ENCODE data around the gene MYO5A. TPM values are rescaled to one million over a fixed set of nuclear protein-coding genes. Genes with fewer than 3 reads are reported as not detected.

MYO5A gene
- total RNA-seq, 2 experiments from 2014 or later, result 31.8 to 42.0 TPM

DNA sequence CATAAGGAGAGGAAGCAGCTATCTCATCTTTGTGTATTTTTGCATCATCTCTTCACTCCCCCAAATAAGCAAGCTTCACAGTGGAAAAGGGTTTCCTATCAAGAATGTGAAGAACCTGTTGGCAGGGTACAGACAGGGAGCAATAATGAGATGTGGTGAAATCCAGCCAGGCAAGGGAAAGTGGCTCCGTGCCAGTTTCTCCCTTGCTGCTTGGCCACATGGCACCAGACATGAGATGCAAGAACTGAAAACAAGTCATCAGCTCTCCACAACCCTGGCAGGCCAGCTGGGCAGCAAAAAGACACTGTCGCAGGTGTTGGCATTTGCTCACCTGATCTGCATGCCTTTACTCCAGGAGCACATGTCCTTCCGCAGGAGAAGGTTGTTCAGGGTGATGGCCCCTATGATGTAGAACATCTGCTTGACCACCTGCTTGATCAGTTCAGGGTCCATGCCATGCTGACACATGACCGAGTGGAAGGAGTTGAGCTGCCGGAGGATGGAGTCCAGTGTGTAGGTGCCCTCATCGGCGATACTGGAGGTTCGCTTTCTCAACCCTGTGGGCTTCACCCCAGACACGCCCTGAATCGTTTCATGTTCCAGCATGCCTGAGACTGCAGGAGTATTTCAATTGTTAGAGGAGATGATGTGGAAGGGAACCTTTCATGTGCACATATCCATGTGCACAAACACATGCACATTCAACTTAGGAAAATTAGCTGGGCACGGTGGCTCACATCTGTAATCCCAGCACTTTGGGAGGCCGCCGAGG lies 209.8 kb downstream of the MYO5A start:
- TF ChIP-seq CTCF (conservative IDR thresholded peaks at IDR 0.05; ENCODE audit: low read length), result no peak
- TF ChIP-seq EZH2phosphoT487 (IDR thresholded peaks at IDR 0.05; ENCODE audit: borderline replicate concordance, low read depth, low read length), result no peak
- Histone ChIP-seq H2AFZ (ENCODE audit: low read length) (no peak overlapping the region), H3K36me3 (ENCODE audit: insufficient read depth, low read length) (peaks cover 79% of the 10 kb centered on the region), H3K79me2 (ENCODE audit: insufficient read depth, low read depth, low read length) (no peaks in the 10 kb centered on the region), H3K9me2 (ENCODE audit: insufficient read depth, low read length) (no peaks in the 10 kb centered on the region), H3K4me1 (ENCODE audit: insufficient read depth, low read length, poor library complexity, severe bottlenecking) (no peaks in the 10 kb centered on the region), H3K4me2 (ENCODE audit: low read length) (no peak overlapping the region), H3K4me3 (ENCODE audit: low read depth, low read length, poor library complexity, severe bottlenecking) (no peak overlapping the region), H3K27ac (ENCODE audit: low read depth, low read length, poor library complexity, severe bottlenecking) (no peak overlapping the region), H4K20me1 (ENCODE audit: insufficient read depth, low read length) (no peaks in the 10 kb centered on the region), H3K9me3 (ENCODE audit: low read length) (0 out of 2 replicates have a peak, but pooled peaks cover 4% of the 10 kb centered on the region)
- ChIA-PET POLR2A (interaction anchor here (0.6 to 0.7 kb wide), 2 partner anchors 37 to 57 kb away, joined by 3 read pairs; no protein-coding TSS in a partner anchor), CTCF (ENCODE audit: unreplicated experiment) (no interaction called here)
- no peak for DNase-seq (ENCODE audit: low spot score)
- intact Hi-C loops (cut with micrococcal nuclease; ENCODE audit: unreplicated experiment), result no loop called here
- BruUV-seq (replicated peaks), result no TSS peak

- BruUV-seq (replicated peaks), result no TSS peak
- H3K4me1 ChIP-seq (ENCODE audit: insufficient read depth, low read length, poor library complexity, severe bottlenecking), result no peaks in the 10 kb centered on the region
- DNase-seq (ENCODE audit: low spot score), result no peak
- no peak overlapping the region for H3K4me3 ChIP-seq (ENCODE audit: low read depth, low read length, poor library complexity, severe bottlenecking)
- no peaks in the 10 kb centered on the region for H3K9me2 ChIP-seq (ENCODE audit: insufficient read depth, low read length)
- ChIA-PET CTCF (ENCODE audit: unreplicated experiment) (no interaction called here), POLR2A (interaction anchor here (0.5 to 0.8 kb wide), 3 partner anchors 11 to 241 kb away, joined by 3 to 4 read pairs (median 3); no protein-coding TSS in a partner anchor)
- TF ChIP-seq CTCF (conservative IDR thresholded peaks at IDR 0.05; ENCODE audit: low read length) (no peak), EZH2phosphoT487 (IDR thresholded peaks at IDR 0.05; ENCODE audit: borderline replicate concordance, low read depth, low read length) (no peak)
- H2AFZ ChIP-seq (ENCODE audit: low read length), result no peak overlapping the region
- H3K27ac ChIP-seq (ENCODE audit: low read depth, low read length, poor library complexity, severe bottlenecking), result no peak overlapping the region
- intact Hi-C loops (cut with micrococcal nuclease; ENCODE audit: unreplicated experiment), result no loop called here
- peaks cover 81% of the 10 kb centered on the region for H3K36me3 ChIP-seq (ENCODE audit: insufficient read depth, low read length)
- no peaks in the 10 kb centered on the region for H3K79me2 ChIP-seq (ENCODE audit: insufficient read depth, low read depth, low read length)
- no peaks in the 10 kb centered on the region for H4K20me1 ChIP-seq (ENCODE audit: insufficient read depth, low read length)
- 0 out of 2 replicates have a peak, but pooled peaks cover 4% of the 10 kb centered on the region for H3K9me3 ChIP-seq (ENCODE audit: low read length)
- H3K4me2 ChIP-seq (ENCODE audit: low read length), result no peak overlapping the region
Measured at GRCh38 chr15:52317688-52318087, 211.0 kb downstream of the MYO5A start.

DNA sequence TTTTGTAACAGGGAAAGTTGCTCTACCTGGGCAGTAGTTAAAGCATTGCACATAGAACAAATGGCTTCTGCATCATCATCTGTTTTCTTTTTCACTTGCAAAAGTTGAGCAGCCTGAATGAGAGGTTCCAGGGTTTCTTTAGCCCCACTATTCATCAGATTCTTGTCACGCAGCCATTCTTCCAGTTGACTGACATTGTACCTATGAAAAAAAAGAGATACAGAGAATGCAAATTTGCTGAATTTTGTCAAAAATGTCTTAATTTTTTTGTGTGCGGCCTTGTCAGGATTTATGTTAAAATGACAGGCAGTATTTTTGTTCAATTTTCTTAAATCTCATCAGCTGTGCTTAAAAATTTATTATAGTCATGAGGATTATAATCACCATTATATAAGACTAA lies 211.7 kb downstream of the MYO5A start:
- Histone ChIP-seq H3K79me2 (ENCODE audit: insufficient read depth, low read depth, low read length) (no peaks in the 10 kb centered on the region), H3K27ac (ENCODE audit: low read depth, low read length, poor library complexity, severe bottlenecking) (no peak overlapping the region), H4K20me1 (ENCODE audit: insufficient read depth, low read length) (no peaks in the 10 kb centered on the region), H3K36me3 (ENCODE audit: insufficient read depth, low read length) (peaks cover 79% of the 10 kb centered on the region), H2AFZ (ENCODE audit: low read length) (no peak overlapping the region), H3K9me3 (ENCODE audit: low read length) (0 out of 2 replicates have a peak, but pooled peaks cover 4% of the 10 kb centered on the region), H3K4me3 (ENCODE audit: low read depth, low read length, poor library complexity, severe bottlenecking) (no peak overlapping the region), H3K9me2 (ENCODE audit: insufficient read depth, low read length) (no peaks in the 10 kb centered on the region), H3K4me1 (ENCODE audit: insufficient read depth, low read length, poor library complexity, severe bottlenecking) (no peaks in the 10 kb centered on the region), H3K4me2 (ENCODE audit: low read length) (no peak overlapping the region)
- intact Hi-C loops (cut with micrococcal nuclease; ENCODE audit: unreplicated experiment), result no loop called here
- no peak for TF ChIP-seq CTCF (conservative IDR thresholded peaks at IDR 0.05; ENCODE audit: low read length)
- ChIA-PET POLR2A (interaction anchor here (0.6 kb wide), 1 partner anchor 168 kb away, joined by 4 read pairs; no protein-coding TSS in a partner anchor), CTCF (ENCODE audit: unreplicated experiment) (no interaction called here)
- no peak for DNase-seq (ENCODE audit: low spot score)
- no TSS peak for BruUV-seq (replicated peaks)
